Measurements from ENCODE around the gene DHX34.

DHX34 gene

GRCh38 chr19:47416643-47416985 lies 67.5 kb downstream of the DHX34 start:
- Mint-ChIP-seq H3K4me1 (ENCODE audit: low read depth) (peaks cover 25% of the 10 kb centered on the region), H3K27ac (no peak overlapping the region), H3K36me3 (ENCODE audit: low read depth) (no peaks in the 10 kb centered on the region), H3K27me3 (peaks cover 87% of the 10 kb centered on the region), H3K4me3 (no peak overlapping the region), H3K9me3 (no peaks in the 10 kb centered on the region)
- intact Hi-C loops (cut with micrococcal nuclease), result no loop called here

- no peak overlapping the region for H3K27ac Mint-ChIP-seq
- H3K4me3 Mint-ChIP-seq, result no peak overlapping the region
- peaks cover 25% of the 10 kb centered on the region for H3K4me1 Mint-ChIP-seq (ENCODE audit: low read depth)
- intact Hi-C loops (cut with micrococcal nuclease), result no loop called here
- peaks cover 87% of the 10 kb centered on the region for H3K27me3 Mint-ChIP-seq
- H3K9me3 Mint-ChIP-seq, result no peaks in the 10 kb centered on the region
- no peaks in the 10 kb centered on the region for H3K36me3 Mint-ChIP-seq (ENCODE audit: low read depth)
These were observed 68.1 kb downstream of the DHX34 start for GRCh38 chr19:47417107-47417745.

- H3K27me3 Mint-ChIP-seq, result peaks cover 89% of the 10 kb centered on the region
- peaks cover 25% of the 10 kb centered on the region for H3K4me1 Mint-ChIP-seq (ENCODE audit: low read depth)
- H3K27ac Mint-ChIP-seq, result no peak overlapping the region
- intact Hi-C loops (cut with micrococcal nuclease), result no loop called here
- H3K36me3 Mint-ChIP-seq (ENCODE audit: low read depth), result no peaks in the 10 kb centered on the region
- no peaks in the 10 kb centered on the region for H3K9me3 Mint-ChIP-seq
- no peak overlapping the region for H3K4me3 Mint-ChIP-seq
These were observed 68.9 kb downstream of the DHX34 start for GRCh38 chr19:47417746-47418691.

DNA sequence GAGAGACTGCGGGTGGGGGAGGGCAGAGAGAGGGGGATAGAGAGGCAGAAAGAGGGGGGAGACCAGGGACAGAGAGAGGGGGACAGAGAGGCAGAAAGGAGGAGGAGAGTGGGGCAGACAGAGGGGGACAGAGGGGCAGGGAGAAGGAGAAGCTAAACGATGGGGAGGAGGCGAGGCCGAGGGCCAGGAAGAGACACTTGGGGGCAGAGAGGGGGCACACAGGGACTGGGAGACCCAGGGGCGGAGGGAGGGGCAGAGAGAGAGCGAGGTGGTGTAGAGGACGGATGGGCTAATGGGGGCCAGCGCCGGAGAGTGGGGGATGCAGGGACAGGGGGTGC lies 69.5 kb downstream of the DHX34 start:
- no peak overlapping the region for H3K4me3 Mint-ChIP-seq
- H3K4me1 Mint-ChIP-seq (ENCODE audit: low read depth), result peaks cover 25% of the 10 kb centered on the region
- H3K36me3 Mint-ChIP-seq (ENCODE audit: low read depth), result no peaks in the 10 kb centered on the region
- no peak overlapping the region for H3K27ac Mint-ChIP-seq
- H3K27me3 Mint-ChIP-seq, result peaks cover 89% of the 10 kb centered on the region
- intact Hi-C loops (cut with micrococcal nuclease), result no loop called here
- no peaks in the 10 kb centered on the region for H3K9me3 Mint-ChIP-seq

- no peak within 1 kb of the TSS for H3K4me3 Mint-ChIP-seq
- no peaks in the 10 kb centered on the region for H3K9me3 Mint-ChIP-seq
- no peak within 1 kb of the TSS for H3K27ac Mint-ChIP-seq
- H3K4me1 Mint-ChIP-seq (ENCODE audit: low read depth), result peaks cover 25% of the 10 kb centered on the region
- intact Hi-C loops (cut with micrococcal nuclease), result no loop called here
- peaks cover 87% of the 10 kb centered on the region for H3K27me3 Mint-ChIP-seq
- no peaks in the 10 kb centered on the region for H3K36me3 Mint-ChIP-seq (ENCODE audit: low read depth)
These were observed 70.1 kb downstream of the DHX34 start, which contains the start of gene MEIS3 for GRCh38 chr19:47419030-47419783. MEIS3 (minus strand) TSS chr19:47419527; CDS start chr19:47419081, 446 bp downstream.

- H3K27me3 Mint-ChIP-seq, result peaks cover 87% of the 10 kb centered on the region
- peaks cover 25% of the 10 kb centered on the region for H3K4me1 Mint-ChIP-seq (ENCODE audit: low read depth)
- H3K9me3 Mint-ChIP-seq, result no peaks in the 10 kb centered on the region
- H3K4me3 Mint-ChIP-seq, result no peak overlapping the region
- intact Hi-C loops (cut with micrococcal nuclease), result no loop called here
- no peak overlapping the region for H3K27ac Mint-ChIP-seq
- H3K36me3 Mint-ChIP-seq (ENCODE audit: low read depth), result no peaks in the 10 kb centered on the region
These were observed 70.7 kb downstream of the DHX34 start for GRCh38 chr19:47419789-47420188.

- no peak overlapping the region for H3K27ac Mint-ChIP-seq
- no peaks in the 10 kb centered on the region for H3K9me3 Mint-ChIP-seq
- intact Hi-C loops (cut with micrococcal nuclease), result no loop called here
- peaks cover 84% of the 10 kb centered on the region for H3K27me3 Mint-ChIP-seq
- H3K4me1 Mint-ChIP-seq (ENCODE audit: low read depth), result peaks cover 25% of the 10 kb centered on the region
- no peaks in the 10 kb centered on the region for H3K36me3 Mint-ChIP-seq (ENCODE audit: low read depth)
- H3K4me3 Mint-ChIP-seq, result no peak overlapping the region
These were observed 72.2 kb downstream of the DHX34 start for GRCh38 chr19:47421244-47421786.

DNA sequence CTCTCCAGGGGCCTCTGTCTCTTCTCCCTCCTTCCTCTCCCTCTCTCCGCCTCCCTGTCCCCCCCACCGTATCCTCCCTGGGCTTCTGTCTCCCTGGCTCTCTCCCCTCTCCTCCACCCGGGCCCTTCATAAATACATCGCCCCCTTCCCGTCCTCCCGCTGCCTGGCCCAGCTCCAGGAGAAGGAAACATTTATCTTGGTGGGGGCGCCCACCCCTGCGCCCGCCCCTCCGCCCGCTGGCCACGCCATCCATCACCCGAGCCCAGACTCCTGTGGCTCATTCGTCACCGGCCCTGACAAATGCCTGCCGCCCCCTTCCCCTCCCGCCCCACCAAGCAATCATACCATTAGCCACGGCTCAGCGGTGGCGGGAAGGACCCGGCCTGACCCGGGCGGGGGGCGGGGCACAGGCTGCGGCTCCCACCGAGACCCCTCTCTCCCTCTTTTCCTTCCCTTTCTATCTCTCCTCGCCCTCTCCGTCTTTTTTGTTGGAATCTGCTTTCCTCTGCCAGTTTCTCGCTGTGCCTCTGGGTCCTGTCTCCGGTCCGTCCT lies 72.8 kb downstream of the DHX34 start:
- no peak overlapping the region for H3K27ac Mint-ChIP-seq
- peaks cover 78% of the 10 kb centered on the region for H3K27me3 Mint-ChIP-seq
- H3K4me1 Mint-ChIP-seq (ENCODE audit: low read depth), result peaks cover 25% of the 10 kb centered on the region
- intact Hi-C loops (cut with micrococcal nuclease), result no loop called here
- H3K36me3 Mint-ChIP-seq (ENCODE audit: low read depth), result no peaks in the 10 kb centered on the region
- no peaks in the 10 kb centered on the region for H3K9me3 Mint-ChIP-seq
- H3K4me3 Mint-ChIP-seq, result no peak overlapping the region

DNA sequence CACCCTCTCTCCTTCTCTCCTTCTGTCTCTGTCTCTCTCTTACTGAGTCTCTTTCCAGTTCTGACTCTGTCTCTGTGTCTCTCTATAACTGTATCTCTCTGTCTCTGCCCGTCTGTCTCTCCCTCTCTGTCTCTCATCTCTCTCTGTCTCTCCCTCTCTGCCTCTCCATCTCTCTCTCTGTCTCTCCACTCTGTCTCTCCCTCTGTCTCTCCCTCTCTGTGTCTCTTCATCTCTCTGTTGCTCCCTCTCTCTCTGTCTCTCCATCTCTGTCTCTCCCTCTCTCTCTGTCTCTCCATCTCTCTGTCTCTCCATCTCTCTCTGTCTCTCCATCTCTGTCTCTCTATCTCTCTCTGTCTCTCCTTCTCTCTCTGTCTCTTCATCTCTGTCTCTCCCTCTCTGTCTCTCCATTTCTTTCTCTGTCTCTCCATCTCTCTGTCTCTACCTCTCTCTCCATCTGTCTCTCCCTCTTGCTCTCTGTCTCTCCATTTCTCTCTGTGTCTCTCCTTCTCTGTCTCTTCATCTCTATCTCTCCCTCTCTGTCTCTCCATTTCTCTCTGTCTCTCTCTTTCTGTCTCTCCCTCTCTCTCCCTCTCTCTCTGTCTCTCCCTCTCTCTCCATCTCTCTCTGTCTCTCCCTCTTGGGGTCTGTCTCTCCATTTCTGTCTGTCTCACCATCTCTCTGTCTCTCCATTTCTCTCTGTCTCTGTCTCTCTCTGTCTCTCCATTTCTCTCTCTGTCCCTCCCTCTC lies 73.5 kb downstream of the DHX34 start:
- Mint-ChIP-seq H3K4me3 (no peak overlapping the region), H3K9me3 (no peaks in the 10 kb centered on the region), H3K27me3 (peaks cover 71% of the 10 kb centered on the region), H3K4me1 (ENCODE audit: low read depth) (peaks cover 20% of the 10 kb centered on the region), H3K36me3 (ENCODE audit: low read depth) (no peaks in the 10 kb centered on the region), H3K27ac (no peak overlapping the region)
- intact Hi-C loops (cut with micrococcal nuclease), result no loop called here

DNA sequence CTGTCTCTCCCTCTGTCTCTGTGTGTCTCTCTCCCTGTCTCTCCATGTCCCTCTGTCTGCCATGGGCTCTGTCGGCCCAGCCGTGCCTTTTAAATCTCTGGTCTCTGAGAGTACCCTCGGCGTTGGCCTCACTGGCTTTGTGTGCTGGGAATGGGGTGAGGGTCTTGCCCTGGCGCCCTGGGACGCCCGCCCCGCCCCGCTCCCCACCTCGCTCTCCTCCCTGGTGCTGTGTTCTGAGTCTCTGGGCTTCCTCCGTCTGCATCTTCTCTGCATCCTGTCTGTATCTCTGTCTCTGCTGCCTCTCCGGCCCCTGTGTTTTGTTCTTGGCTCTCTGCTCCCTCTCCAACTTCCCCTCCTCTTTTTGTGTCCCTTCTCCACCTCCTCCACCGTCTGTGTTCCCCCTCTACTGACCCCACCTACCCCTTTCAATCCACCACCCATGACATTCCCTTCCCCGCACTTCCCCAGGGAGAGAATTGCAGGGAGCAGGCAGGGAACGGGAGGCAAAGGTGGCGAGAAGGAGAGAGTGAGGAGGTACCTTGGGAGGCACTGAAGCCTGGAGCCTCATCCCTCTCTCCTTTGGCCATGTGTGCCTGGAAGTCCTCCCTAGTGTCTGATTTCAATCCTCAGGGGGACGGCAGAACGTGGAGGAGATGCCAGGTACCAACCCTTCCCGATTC lies 74.2 kb downstream of the DHX34 start:
- H3K4me3 Mint-ChIP-seq, result no peak overlapping the region
- no peak overlapping the region for H3K27ac Mint-ChIP-seq
- H3K4me1 Mint-ChIP-seq (ENCODE audit: low read depth), result peaks cover 13% of the 10 kb centered on the region
- intact Hi-C loops (cut with micrococcal nuclease), result no loop called here
- H3K27me3 Mint-ChIP-seq, result peaks cover 64% of the 10 kb centered on the region
- H3K9me3 Mint-ChIP-seq, result no peaks in the 10 kb centered on the region
- no peaks in the 10 kb centered on the region for H3K36me3 Mint-ChIP-seq (ENCODE audit: low read depth)

DNA sequence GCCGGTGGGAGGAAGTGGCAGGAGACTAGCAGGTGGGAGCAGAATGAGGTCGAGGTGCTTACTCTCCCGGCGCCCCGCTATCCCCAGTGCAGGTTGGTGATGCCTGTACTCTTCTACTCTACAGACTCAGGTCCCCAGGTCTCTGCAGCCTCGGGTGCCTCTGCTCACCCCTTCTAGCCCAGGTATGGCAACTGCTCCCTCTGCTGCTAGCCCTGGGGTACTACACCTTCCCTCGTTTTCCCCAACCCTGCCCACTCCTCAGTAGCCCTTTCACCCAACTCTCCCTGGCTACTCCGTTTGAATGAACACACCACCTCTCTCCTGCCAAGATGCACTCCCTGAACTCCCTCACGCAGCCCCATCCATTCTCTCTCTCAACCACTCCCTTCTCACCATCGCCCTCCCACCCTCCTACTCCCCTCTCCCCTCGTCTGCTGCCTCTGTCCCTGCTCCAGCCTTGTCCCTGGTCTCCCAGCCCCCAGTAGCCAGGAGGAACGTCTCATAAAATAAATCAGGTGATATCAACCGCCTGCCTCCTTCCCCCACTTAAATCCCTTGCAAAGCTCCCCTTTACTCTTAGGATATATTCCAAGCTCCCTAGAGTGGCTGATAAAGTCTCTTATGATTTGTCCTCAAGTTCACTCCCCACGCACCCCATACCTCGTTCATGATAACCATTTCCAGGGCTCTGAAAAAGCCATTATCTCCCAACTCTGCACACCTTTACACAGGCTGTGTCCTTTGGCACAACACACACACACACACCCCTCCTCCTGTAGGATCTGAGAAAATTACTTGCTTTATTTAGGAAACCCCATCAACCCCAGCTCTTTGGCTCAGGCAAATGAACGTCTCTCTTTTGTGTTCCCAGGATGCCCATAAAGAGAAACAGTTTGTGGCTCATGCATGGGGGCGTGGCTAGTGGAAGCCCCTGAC lies 78.4 kb downstream of the DHX34 start:
- Mint-ChIP-seq H3K27me3 (peaks cover 28% of the 10 kb centered on the region), H3K36me3 (ENCODE audit: low read depth) (no peaks in the 10 kb centered on the region), H3K27ac (no peak overlapping the region), H3K4me1 (ENCODE audit: low read depth) (peaks cover 20% of the 10 kb centered on the region), H3K9me3 (no peaks in the 10 kb centered on the region), H3K4me3 (no peak overlapping the region)
- intact Hi-C loops (cut with micrococcal nuclease), result no loop called here
